Vagina (tissue), 2 donors: Measurements from ENCODE around the gene HUS1.

ENCODE experiments used
- CTCF ChIP-seq, 3 experiments: fragments of 450-650 bp in 2 of 3; fragments of 200-600 bp in 1 of 3; sonication (generic) in 1 of 3; IDR thresholded peaks; one replicate each; pipeline ENCODE4 v1.5.1; 2017 to 2019; ENCODE audit warnings: antibody characterized with exemption in 3 of 3, mild to moderate bottlenecking in 2 of 3, moderate library complexity in 2 of 3
- POLR2A ChIP-seq, 2 donors: fragments of 450-650 bp; IDR thresholded peaks; one replicate each; pipeline ENCODE4 v1.6.1; 2017; ENCODE audit warnings: antibody characterized with exemption in 2 of 2, mild to moderate bottlenecking in 2 of 2, moderate library complexity in 2 of 2

GRCh38 chr7:48028938-48029337, 49.5 kb upstream of the HUS1 start, which contains the start of gene SUN3:
- TF ChIP-seq CTCF (IDR thresholded peaks at IDR 0.05) (no peak), POLR2A (IDR thresholded peaks at IDR 0.05) (no peak)
